GM12874 (cell line): ENCODE data around the gene CNNM3.

Source experiments
- TF ChIP-seq, protein P1 (sequence below): IDR thresholded peaks from 2 replicates; pipeline ENCODE4 v1.5.1; 2011; ENCODE audit warnings: low read depth, mild to moderate bottlenecking, control low read depth, low read length, moderate library complexity; ENCODE audit not compliant: insufficient read depth

Gene CNNM3

GRCh38 chr2:96772903-96773671, 43.0 kb upstream of the CNNM3 start:
- TF ChIP-seq, protein P1, sequence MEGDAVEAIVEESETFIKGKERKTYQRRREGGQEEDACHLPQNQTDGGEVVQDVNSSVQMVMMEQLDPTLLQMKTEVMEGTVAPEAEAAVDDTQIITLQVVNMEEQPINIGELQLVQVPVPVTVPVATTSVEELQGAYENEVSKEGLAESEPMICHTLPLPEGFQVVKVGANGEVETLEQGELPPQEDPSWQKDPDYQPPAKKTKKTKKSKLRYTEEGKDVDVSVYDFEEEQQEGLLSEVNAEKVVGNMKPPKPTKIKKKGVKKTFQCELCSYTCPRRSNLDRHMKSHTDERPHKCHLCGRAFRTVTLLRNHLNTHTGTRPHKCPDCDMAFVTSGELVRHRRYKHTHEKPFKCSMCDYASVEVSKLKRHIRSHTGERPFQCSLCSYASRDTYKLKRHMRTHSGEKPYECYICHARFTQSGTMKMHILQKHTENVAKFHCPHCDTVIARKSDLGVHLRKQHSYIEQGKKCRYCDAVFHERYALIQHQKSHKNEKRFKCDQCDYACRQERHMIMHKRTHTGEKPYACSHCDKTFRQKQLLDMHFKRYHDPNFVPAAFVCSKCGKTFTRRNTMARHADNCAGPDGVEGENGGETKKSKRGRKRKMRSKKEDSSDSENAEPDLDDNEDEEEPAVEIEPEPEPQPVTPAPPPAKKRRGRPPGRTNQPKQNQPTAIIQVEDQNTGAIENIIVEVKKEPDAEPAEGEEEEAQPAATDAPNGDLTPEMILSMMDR: no peak

GRCh38 chr2:96773922-96774321, 42.1 kb upstream of the CNNM3 start:
- TF ChIP-seq, protein P1: no peak

- TF ChIP-seq, protein P1: no peak
Observed at GRCh38 chr2:96775160-96775559, 40.9 kb upstream of the CNNM3 start.

DNA sequence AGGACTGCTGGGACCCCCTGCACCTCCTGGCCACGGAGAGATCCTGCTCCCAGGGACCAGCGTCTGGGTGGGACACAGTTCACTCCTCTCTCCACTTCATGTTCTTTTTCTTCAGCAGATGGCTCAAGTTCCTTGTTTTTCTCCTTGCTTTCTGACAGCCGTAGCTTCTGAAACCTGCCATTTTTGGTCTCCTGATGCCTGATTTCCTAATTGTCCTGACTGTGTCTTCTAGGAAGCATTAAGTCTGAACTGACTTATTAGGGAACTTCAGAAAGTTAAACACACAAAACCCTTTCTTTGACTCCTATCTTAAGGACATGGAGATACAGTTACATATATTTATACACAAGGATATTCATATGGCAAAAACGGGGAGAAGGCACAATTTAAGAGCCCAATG, 32.7 kb upstream of the CNNM3 start:
- TF ChIP-seq, protein P1: no peak

DNA sequence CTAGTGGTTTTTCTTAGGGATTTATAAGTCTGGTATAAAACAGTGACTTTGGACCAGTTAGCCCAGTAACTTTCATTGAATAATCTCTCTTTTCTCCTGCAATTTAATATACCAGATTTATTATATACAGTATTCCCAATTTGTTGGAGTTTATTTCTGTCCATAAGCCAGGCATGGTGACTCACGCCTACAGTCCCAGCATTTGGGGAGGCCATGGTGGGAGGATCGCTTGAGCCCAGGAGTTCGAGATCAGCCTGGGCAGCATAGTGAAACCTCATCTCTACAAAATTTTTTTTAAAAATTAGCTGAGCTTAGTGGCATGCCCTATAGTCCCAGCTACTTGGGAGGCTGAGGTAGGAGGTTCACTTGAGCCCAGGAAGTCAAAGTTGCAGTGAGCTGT, 28.7 kb upstream of the CNNM3 start:
- TF ChIP-seq, protein P1: no peak

- TF ChIP-seq, protein P1: no peak
Observed at GRCh38 chr2:96788442-96789244, 27.4 kb upstream of the CNNM3 start.

DNA sequence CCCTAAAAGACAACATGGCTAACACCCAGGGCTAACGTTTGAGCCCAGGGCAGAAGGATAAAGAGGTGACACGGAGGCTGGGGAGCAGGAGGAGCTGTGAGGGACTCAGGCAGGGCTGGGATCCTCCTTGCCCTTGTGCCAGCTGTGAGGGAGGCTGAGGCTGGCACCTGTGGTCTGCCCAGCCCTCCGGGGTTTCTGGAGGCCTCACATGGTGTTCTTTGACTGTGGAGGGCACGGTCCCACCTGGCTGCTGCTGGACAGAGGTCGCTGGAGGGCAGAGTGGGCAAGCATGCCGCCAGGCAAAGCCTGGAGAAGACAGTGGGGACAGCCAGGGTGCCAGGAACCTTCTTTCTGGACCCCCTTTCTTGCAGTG, 26.8 kb upstream of the CNNM3 start:
- TF ChIP-seq, protein P1: no peak
